Stimulated activated naive B cell treated with anti-CD40 and anti-IgM and Interleukin-4, amounts not matched to agents 10 μg/mL and 1 μg/mL and 100 μg/mL, for 72 hours (primary cell): ENCODE data around the gene MPRIP.
"Not testable (repeated sequence)": the region's sequence is repeated elsewhere in the genome, so short reads cannot be mapped to it uniquely, and the experiment has no call there.

Experiments used
- ATAC-seq, 2 donors: fragments of 150-1000 bp; cut with Tn5 transposase; replicated peaks; 2 replicates each; pipeline ENCODE4 v1.10.0; 2021; ENCODE audit warnings: moderate library complexity in 1 of 2
- DNase-seq: peaks from one replicate; pipeline ENCODE4 v3.0.0; 2021
- H3K27ac Mint-ChIP-seq: one replicate; pipeline ENCODE4 v1.8.0; 2022; ENCODE audit warnings: mild to moderate bottlenecking, mixed read lengths
- H3K27me3 Mint-ChIP-seq, 2 donors: one replicate each; pipeline ENCODE4 v1.8.0; 2022; ENCODE audit warnings: mixed read lengths in 2 of 2
- H3K36me3 Mint-ChIP-seq, 2 donors: one replicate each; pipeline ENCODE4 v1.8.0; 2022; ENCODE audit warnings: mixed read lengths in 2 of 2, mild to moderate bottlenecking in 1 of 2
- H3K4me1 Mint-ChIP-seq, 2 donors: one replicate each; pipeline ENCODE4 v1.8.0; 2022; ENCODE audit warnings: mixed read lengths in 2 of 2, mild to moderate bottlenecking in 1 of 2
- H3K4me3 Mint-ChIP-seq, 2 donors: one replicate each; pipeline ENCODE4 v1.8.0; 2022; ENCODE audit warnings: mild to moderate bottlenecking in 2 of 2, mixed read lengths in 2 of 2, moderate library complexity in 1 of 2
- H3K9me3 Mint-ChIP-seq, 2 donors: one replicate each; pipeline ENCODE4 v1.8.0; 2022; ENCODE audit warnings: mixed read lengths in 2 of 2, mild to moderate bottlenecking in 1 of 2

The MPRIP gene

DNA sequence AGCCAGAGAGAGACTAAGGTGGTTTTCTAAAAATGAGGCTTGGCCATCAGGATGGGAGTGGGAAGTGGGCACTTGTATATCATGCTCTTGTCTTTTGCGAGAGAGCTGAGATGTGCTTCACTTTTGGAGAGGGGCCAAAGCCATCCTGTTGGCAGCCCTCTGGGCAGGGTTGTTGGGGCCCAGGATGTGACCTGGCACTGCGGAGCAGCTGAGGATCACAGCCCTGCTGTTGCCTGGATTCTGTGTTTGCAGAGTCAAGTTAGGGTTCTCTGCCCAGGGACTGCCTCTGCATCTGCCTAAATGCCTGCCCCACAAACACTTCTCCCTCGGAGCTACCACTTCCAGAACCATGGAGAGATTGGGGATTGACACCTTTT, 92.7 kb downstream of the MPRIP start:
- H3K9me3 Mint-ChIP-seq: no peaks in the 10 kb centered on the region
- H3K27ac Mint-ChIP-seq: no peak overlapping the region
- H3K36me3 Mint-ChIP-seq: peaks cover 34 to 43% of the 10 kb centered on the region in 2 donors
- no peak overlapping the region for H3K4me3 Mint-ChIP-seq
- H3K4me1 Mint-ChIP-seq: peaks cover 7 to 10% of the 10 kb centered on the region in 2 donors
- no peaks in the 10 kb centered on the region for H3K27me3 Mint-ChIP-seq
- ATAC-seq (no peak), DNase-seq (no peak)

DNA sequence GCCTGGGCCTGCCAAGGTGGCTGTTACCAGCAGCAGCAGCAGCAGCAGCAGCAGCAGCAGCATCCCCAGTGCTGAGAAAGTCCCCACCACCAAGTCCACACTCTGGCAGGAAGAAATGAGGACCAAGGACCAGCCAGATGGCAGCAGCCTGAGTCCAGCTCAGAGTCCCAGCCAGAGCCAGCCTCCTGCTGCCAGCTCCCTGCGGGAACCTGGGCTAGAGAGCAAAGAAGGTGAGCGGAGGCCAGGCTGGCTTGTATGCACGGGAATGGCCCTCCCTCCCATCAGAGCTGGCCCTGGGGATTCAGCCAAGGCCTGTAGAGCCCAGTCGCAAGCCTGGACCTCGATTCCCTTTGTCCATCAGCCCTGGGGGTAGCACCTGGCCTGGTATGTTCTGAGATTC, 94.0 kb downstream of the MPRIP start:
- H3K4me1 Mint-ChIP-seq, DNase-seq, ATAC-seq, H3K9me3 Mint-ChIP-seq, H3K4me3 Mint-ChIP-seq, H3K27me3 Mint-ChIP-seq: not testable (repeated sequence)
- Mint-ChIP-seq H3K27ac (peak overlapping the region; percentile 20), H3K36me3 (peaks cover 34 to 43% of the 10 kb centered on the region in 2 donors)

DNA sequence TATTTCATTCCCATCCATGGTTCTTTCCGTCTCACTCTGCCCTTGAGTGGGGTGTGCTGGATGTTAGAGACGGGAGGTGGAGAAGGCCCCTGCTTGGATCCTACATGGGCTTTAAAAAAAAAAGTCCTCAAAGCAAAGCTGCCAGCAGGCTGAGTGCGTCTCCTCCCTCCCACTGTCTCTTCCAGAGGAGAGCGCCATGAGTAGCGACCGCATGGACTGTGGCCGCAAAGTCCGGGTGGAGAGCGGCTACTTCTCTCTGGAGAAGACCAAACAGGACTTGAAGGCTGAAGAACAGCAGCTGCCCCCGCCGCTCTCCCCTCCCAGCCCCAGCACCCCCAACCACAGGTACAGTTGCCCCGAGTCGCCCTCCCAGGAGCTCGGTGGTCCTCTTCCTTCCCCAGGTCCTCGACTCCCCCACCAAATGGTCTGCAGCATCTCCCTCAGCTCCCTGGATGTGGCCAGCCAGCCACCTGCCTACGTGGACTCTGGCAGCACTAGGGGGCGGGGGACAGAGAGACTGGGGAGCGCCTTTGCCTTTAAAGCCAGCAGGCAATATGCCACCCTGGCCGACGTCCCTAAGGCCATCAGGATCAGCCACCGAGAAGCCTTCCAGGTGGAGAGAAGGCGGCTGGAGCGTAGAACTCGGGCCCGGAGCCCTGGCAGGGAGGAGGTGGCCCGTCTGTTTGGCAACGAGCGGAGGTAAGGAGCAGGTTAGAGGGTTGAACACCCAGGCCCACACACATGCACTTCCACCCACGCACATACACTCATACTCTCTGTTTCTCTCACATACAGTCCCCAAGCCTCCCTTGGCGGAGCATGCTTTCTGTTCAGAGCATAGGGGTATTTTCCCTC, 95.7 kb downstream of the MPRIP start:
- Mint-ChIP-seq H3K36me3 (peaks cover 41 to 53% of the 10 kb centered on the region in 2 donors), H3K4me3 (no peak overlapping the region), H3K27ac (peak overlapping the region; percentile 62), H3K9me3 (no peaks in the 10 kb centered on the region), H3K4me1 (peaks cover 7 to 10% of the 10 kb centered on the region in 2 donors), H3K27me3 (no peaks in the 10 kb centered on the region)
- no peak for DNase-seq
- ATAC-seq: peak; percentile 53 to 86

DNA sequence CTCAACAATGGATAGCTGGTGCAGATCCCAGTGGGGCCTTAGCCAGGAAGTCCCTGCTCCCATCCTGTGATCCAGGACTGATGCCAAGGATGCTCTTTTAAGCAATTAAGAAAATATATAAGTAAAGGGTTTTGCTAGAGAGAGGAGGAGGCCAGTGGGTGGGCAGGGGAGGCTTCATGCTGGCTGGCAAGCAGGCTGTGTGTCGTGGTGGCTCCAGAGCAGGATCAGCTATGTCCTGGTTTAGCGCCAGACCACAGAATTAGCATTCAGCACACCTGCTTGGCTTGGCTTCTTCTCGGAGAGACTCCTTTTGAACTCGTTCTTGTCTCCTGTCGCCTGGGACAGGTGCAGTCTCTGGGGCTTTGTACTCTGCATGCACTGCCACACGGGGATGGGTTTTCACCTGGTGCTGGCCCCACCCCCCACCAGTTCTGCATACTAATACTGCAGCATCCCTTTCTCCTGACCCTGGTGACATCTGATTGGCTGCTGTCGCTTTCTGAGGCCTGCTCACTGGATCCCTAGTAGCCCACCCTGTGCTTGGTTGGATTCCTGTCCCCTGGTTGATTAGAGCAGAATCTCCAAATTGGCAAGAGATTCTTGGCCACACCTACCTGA, 97.8 kb downstream of the MPRIP start:
- no peak overlapping the region for H3K4me3 Mint-ChIP-seq
- DNase-seq (no peak), ATAC-seq (peak; percentile 25 to 27)
- no peak overlapping the region for H3K27ac Mint-ChIP-seq
- H3K27me3 Mint-ChIP-seq: no peaks in the 10 kb centered on the region
- H3K4me1 Mint-ChIP-seq: peaks cover 7 to 10% of the 10 kb centered on the region in 2 donors
- H3K36me3 Mint-ChIP-seq: peaks cover 35 to 49% of the 10 kb centered on the region in 2 donors
- no peaks in the 10 kb centered on the region for H3K9me3 Mint-ChIP-seq

DNA sequence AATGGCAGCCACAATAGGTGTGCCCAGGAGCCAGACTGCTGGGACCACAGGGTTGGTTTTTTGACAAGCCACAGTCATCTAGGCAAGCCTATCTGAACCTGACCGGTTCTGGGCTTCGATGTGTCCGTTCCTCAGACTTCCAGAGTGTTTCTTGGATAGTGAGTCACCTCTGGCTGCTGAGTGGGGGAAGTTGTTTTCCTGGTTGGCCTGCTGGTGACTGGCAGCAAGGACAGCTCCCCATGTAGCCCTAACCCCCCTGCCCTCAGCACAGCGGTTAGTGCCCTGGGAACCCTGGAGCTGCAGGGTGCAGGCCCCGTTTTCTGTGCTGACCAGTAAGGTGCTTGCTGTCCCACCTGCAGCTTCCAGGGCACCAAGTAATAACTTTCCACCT, 98.3 kb downstream of the MPRIP start:
- no peak for DNase-seq
- Mint-ChIP-seq H3K36me3 (peaks cover 35 to 52% of the 10 kb centered on the region in 2 donors), H3K4me1 (peaks cover 7 to 10% of the 10 kb centered on the region in 2 donors), H3K27ac (no peak overlapping the region), H3K27me3 (no peaks in the 10 kb centered on the region), H3K4me3 (no peak overlapping the region), H3K9me3 (no peaks in the 10 kb centered on the region)
- ATAC-seq: no peak

DNA sequence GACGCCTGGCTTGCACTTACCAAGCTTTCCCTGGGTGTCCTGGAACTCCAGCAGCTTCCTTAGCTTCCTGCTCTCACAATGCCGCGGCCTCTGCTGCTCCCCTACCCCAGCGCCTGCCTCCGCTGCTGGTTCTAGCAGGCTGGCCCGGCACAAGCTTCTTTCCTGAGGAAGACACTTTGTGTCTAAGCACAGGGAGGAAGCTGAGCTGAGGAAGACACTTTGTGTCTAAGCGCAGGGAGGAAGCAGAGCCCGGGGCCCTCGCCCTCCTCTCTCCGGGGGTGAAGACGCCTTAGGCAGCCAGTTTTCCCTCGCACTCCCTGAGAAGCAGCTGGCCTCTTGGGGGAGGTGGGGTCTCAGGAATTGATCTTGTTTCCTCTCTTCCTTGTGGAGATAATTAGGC, 99.0 kb downstream of the MPRIP start:
- H3K27me3 Mint-ChIP-seq: no peaks in the 10 kb centered on the region
- peaks cover 9 to 10% of the 10 kb centered on the region in 2 donors for H3K4me1 Mint-ChIP-seq
- ATAC-seq (no peak), DNase-seq (no peak)
- H3K9me3 Mint-ChIP-seq: no peaks in the 10 kb centered on the region
- no peak overlapping the region for H3K27ac Mint-ChIP-seq
- H3K36me3 Mint-ChIP-seq: peaks cover 35 to 54% of the 10 kb centered on the region in 2 donors
- no peak overlapping the region for H3K4me3 Mint-ChIP-seq

DNA sequence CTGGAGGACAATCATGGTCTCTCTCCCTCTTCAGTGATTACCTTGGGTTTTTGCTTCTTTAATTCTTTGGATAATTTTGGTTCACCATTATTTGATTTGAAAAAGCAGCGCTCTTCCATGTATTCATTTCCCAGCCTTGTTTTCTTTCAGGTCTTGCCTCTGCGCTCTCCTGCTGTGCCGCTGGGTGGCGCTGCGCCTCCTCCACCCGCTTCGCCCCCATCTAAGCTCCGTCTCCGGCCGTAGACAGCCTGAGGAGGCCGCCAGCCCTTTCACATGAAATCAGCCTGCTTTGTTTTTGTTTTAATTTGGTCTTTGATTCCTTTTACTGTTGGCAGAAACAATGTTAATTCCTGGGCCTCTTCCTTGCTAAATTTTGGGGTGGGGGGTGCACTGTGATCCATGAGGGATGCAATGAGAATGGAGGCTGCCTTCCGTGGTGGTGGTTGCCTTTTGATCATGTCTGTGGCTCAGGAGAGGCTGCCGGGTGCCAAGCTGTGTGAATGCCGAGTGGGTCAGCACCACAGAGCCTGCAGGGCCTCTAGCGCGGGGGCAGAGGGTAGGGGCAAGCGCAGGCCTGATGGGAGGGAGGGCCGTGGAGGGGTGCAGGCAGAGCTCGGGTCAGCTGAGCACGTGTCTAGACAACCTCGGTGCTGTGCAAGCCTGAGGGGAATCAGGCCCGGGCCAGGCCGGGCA, 99.7 kb downstream of the MPRIP start:
- DNase-seq (no peak), ATAC-seq (no peak)
- H3K27ac Mint-ChIP-seq: peak overlapping the region; percentile 78
- H3K36me3 Mint-ChIP-seq: peaks cover 31 to 54% of the 10 kb centered on the region in 2 donors
- no peak overlapping the region for H3K4me3 Mint-ChIP-seq
- H3K27me3 Mint-ChIP-seq: no peaks in the 10 kb centered on the region
- H3K4me1 Mint-ChIP-seq: peaks cover 10 to 13% of the 10 kb centered on the region in 2 donors
- H3K9me3 Mint-ChIP-seq: no peaks in the 10 kb centered on the region

DNA sequence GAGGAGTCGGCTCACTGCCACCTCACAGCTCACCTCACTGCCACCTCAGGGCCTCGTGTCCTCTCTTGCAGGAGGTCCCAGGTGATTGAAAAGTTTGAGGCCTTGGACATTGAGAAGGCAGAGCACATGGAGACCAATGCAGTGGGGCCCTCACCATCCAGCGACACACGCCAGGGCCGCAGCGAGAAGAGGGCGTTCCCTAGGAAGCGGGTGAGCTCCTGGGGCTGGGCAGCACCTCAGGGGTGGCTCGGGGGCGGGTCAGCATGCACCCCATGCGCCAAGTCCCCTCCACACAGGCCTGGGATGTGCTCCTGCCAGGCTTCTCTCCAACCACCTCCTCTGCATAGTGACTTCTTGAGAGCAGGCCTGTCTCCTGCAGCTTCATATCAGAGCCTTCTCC, 100.3 kb downstream of the MPRIP start:
- H3K36me3 Mint-ChIP-seq: peaks cover 25 to 54% of the 10 kb centered on the region in 2 donors
- H3K27ac Mint-ChIP-seq: no peak overlapping the region
- H3K27me3 Mint-ChIP-seq: no peaks in the 10 kb centered on the region
- no peaks in the 10 kb centered on the region for H3K9me3 Mint-ChIP-seq
- H3K4me3 Mint-ChIP-seq: no peak overlapping the region
- DNase-seq (no peak), ATAC-seq (no peak)
- H3K4me1 Mint-ChIP-seq: peaks cover 10 to 13% of the 10 kb centered on the region in 2 donors

DNA sequence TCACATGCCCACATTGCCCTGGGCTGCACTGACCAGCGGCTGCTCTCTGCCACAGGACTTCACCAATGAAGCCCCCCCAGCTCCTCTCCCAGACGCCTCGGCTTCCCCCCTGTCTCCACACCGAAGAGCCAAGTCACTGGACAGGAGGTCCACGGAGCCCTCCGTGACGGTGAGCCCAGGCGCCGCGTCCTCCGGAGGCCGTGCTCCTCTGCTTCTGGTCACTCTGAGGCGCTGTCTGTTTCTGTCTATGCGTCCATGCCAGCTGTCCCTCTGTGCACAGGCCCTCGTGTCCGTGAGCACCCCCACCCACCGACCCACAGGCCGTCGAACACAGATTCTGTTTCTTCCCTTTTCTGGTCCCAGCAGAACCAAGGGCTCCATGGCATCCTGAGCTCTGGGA, 101.2 kb downstream of the MPRIP start:
- Mint-ChIP-seq H3K27ac (peak overlapping the region; percentile 25), H3K36me3 (peaks cover 22 to 50% of the 10 kb centered on the region in 2 donors), H3K4me3 (no peak overlapping the region), H3K27me3 (no peaks in the 10 kb centered on the region), H3K4me1 (peaks cover 4 to 8% of the 10 kb centered on the region in 2 donors), H3K9me3 (no peaks in the 10 kb centered on the region)
- no peak for ATAC-seq
- no peak for DNase-seq

DNA sequence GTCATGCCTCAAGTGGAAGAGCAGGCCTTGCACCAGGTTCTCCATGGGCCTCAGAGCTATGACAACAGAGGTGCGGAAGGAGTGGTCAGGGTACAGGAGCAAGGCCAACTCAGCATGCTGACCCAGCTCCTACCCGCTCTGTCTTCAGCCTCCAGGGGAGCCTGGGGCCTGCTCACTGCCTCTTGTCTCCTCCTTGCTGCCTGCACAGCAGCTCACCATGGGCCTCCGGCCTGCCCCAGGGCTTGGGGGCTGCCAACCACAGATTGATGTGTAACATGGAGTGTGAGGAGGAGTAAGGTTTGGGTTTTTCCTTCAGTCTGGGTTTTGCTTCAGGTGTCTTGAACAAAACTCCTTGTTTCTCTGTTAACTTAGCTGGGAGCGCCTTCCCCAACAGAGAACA, 101.8 kb downstream of the MPRIP start:
- no peak overlapping the region for H3K4me3 Mint-ChIP-seq

DNA sequence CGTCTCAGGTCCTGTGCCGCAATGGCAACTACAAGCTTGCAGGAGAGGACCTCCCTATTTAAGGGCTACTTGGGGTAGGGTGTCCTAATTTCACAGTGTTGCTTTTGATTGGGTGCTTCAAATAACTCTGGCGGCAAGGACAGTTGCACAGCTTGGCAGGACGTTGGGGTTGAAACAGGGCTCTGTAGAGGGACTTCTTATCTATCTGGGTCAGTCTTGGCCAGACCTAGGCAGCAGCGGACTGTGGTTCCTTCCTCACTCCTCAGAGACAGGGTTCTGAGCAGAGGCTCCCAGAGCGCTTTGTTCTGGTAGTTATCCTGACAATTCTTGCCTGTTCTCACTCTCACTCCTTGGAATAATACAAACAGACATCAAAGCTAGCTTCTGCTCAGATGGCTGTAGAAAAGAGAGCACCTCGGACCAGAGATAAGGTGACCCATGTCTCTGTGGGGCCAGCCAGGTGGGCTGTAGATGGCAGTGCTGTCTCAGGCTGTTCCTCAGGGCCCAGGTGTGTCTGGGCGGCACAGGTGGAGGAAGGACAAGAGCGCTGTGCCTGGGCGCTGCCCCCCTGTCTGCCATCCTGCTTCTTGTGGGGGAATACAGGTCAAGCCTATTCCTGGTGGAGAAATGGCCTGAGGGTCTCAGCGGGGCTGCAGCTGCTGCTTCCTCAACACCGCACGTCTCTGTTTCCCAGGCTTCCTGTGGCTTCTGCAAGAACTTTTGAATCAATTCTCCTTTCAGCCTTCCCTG, 102.8 kb downstream of the MPRIP start:
- H3K9me3 Mint-ChIP-seq: no peaks in the 10 kb centered on the region
- no peak for DNase-seq
- no peaks in the 10 kb centered on the region for H3K27me3 Mint-ChIP-seq
- H3K4me3 Mint-ChIP-seq: no peak overlapping the region
- H3K27ac Mint-ChIP-seq: no peak overlapping the region
- H3K36me3 Mint-ChIP-seq: peaks cover 16 to 49% of the 10 kb centered on the region in 2 donors
- peaks cover 4 to 9% of the 10 kb centered on the region in 2 donors for H3K4me1 Mint-ChIP-seq
- ATAC-seq: no peak

More for the DNA sequence above, 101.8 kb downstream of the MPRIP start:
- ATAC-seq (no peak), DNase-seq (no peak)
- Mint-ChIP-seq H3K27ac (no peak overlapping the region), H3K4me1 (peaks cover 0 to 6% of the 10 kb centered on the region in 2 donors), H3K27me3 (no peaks in the 10 kb centered on the region), H3K9me3 (no peaks in the 10 kb centered on the region), H3K36me3 (peaks cover 17 to 45% of the 10 kb centered on the region in 2 donors)

DNA sequence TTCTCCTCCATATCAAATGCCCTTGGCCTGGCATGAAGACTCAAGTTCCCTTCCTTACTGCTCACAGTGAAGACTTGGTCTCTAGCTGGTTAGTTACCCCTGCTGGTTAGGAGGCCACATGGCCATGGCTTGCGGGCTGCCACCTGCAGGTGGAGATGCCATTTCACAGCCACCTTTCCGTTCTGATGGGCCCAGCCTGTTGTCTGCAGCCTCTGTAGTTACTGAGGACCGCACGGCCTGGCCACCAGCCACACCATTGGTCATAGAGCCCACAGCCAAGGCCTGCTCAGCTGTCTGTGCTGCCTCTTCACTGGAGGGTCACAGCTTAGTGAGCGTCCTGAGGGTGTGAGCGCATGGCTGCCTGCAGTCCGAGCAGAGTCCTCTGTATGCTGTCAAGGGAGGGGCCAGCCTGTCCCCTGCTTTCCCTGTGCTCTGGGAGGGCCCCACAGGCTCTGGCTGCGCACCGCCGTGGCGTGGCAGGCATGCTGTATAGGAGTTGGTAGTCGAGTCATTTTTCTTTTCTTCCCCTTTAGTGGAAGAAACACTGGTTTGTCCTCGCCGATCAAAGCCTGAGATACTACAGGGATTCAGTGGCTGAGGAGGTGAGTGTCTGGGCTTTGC, 104.6 kb downstream of the MPRIP start:
- ATAC-seq (peak; percentile 63 to 80), DNase-seq (no peak)
- Mint-ChIP-seq H3K4me3 (no peak overlapping the region), H3K27me3 (no peaks in the 10 kb centered on the region), H3K27ac (peak overlapping the region; percentile 31), H3K9me3 (no peaks in the 10 kb centered on the region), H3K36me3 (peaks cover 16 to 56% of the 10 kb centered on the region in 2 donors), H3K4me1 (peaks cover 8 to 13% of the 10 kb centered on the region in 2 donors)

DNA sequence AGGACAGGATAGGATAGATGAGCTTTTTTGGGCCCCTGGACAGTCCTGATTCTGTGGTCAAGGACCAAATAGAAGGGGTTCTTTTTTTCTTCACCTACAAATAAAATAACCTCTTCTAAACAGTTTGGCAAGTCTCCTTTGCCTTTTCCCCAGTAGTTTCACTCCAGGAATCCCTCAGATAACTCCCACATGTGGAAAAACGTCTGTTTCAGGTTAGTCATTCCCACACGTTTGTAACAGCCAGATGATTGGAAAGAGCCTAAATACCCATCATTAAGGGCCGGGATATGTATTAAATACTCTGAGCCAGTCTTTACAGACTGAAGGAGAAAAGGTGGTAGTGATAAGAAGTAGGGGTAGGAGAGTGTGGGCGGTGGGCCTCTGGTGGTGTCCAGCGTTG, 105.6 kb downstream of the MPRIP start:
- Mint-ChIP-seq H3K27me3 (no peaks in the 10 kb centered on the region), H3K4me3 (no peak overlapping the region), H3K36me3 (peaks cover 16 to 58% of the 10 kb centered on the region in 2 donors), H3K27ac (peak overlapping the region; percentile 2), H3K9me3 (no peaks in the 10 kb centered on the region), H3K4me1 (peaks cover 8 to 13% of the 10 kb centered on the region in 2 donors)
- no peak for DNase-seq
- ATAC-seq: no peak
